ENCODE results near the gene TGIF1. TPM values are rescaled to one million over a fixed set of nuclear protein-coding genes. Genes with fewer than 3 reads are reported as not detected.
"Not testable (repeated sequence)": the region's sequence is repeated elsewhere in the genome, so short reads cannot be mapped to it uniquely, and the experiment has no call there.

The TGIF1 gene
- total RNA-seq, 2 experiments from 2014 or later: 54.6 to 55.4 TPM

DNA sequence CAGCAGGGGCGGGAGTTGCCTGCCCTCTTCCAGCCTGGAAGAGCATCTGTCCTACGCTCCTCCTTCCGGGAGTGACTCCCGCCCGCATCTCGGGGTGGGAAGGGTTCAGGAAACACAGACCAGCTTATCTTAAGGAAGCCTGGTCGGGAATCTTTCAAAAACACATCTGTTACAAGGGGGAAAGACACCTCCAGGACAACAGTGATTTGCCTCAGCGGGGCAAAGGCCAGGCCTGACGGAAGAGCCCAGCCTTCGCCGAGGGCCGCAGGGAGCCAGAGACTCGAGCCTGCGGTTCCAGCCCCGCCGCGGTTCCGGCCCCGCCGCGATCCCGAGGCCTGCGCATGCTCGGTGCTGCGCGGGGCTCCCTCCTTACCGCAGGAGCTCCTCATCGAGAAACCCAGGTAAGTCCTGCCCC, 38.1 kb upstream of the TGIF1 start:
- H3K27ac ChIP-seq (ENCODE audit: low read depth in 1 of 2, low read length in 2 of 2): no peak overlapping the region
- H3K4me1 ChIP-seq (ENCODE audit: insufficient read depth, low read length): peaks cover 12% of the 10 kb centered on the region
- Mint-ChIP-seq H3K36me3 (ENCODE audit: low read depth) (no peaks in the 10 kb centered on the region), H3K27me3 (no peaks in the 10 kb centered on the region), H3K9me3 (no peaks in the 10 kb centered on the region), H3K4me3 (no peak overlapping the region), H3K27ac (no peak overlapping the region), H3K4me1 (ENCODE audit: low read depth) (peaks cover 13% of the 10 kb centered on the region)
- ChIA-PET POLR2A (interaction anchor here (1.3 to 1.8 kb wide), 3 partner anchors 36 to 42 kb away, joined by 4 to 14 read pairs (median 4); no protein-coding TSS in a partner anchor), CTCF (no interaction called here)
- no peaks in the 10 kb centered on the region for H3K9me3 ChIP-seq (ENCODE audit: control insufficient read depth in 1 of 2, insufficient read depth in 1 of 2, low read length in 2 of 2)
- peak overlapping the region; percentile 24 for H3K4me3 ChIP-seq (ENCODE audit: low read length)
- intact Hi-C loops (cut with DNase I, micrococcal nuclease): no loop called here
- no peak for ATAC-seq (ENCODE audit: poor library complexity)
- TF ChIP-seq, protein P1, sequence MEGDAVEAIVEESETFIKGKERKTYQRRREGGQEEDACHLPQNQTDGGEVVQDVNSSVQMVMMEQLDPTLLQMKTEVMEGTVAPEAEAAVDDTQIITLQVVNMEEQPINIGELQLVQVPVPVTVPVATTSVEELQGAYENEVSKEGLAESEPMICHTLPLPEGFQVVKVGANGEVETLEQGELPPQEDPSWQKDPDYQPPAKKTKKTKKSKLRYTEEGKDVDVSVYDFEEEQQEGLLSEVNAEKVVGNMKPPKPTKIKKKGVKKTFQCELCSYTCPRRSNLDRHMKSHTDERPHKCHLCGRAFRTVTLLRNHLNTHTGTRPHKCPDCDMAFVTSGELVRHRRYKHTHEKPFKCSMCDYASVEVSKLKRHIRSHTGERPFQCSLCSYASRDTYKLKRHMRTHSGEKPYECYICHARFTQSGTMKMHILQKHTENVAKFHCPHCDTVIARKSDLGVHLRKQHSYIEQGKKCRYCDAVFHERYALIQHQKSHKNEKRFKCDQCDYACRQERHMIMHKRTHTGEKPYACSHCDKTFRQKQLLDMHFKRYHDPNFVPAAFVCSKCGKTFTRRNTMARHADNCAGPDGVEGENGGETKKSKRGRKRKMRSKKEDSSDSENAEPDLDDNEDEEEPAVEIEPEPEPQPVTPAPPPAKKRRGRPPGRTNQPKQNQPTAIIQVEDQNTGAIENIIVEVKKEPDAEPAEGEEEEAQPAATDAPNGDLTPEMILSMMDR (IDR thresholded peaks at IDR 0.05): no peak
- H3K27me3 ChIP-seq (ENCODE audit: control insufficient read depth in 1 of 2, insufficient read depth in 2 of 2, low read length in 2 of 2): no peaks in the 10 kb centered on the region
- peak in 10 of 14 experiments; percentile 2 to 57 (median 40) for DNase-seq
- no peaks in the 10 kb centered on the region for H3K36me3 ChIP-seq (ENCODE audit: insufficient read depth, low read length)

DNA sequence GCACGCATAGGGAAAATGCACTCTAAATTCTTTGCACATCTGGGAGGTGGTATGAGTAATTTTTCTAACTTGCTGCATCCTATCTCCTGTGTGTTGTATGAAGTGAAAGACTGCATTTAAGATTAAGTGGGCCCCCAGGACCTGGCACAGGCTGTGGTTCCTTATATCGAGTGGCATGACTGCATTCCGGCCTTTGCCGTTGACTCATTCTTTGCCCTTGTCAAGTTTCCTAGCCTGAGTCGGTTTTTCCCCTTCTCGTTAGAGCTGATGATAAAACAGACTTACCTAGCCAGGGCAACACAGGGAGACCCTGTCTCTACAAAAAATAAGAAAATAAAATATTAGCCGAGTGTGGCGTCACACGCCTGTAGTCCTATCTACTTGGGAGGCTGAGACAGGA, 37.4 kb upstream of the TGIF1 start:
- ATAC-seq (ENCODE audit: poor library complexity) (peak; percentile 8), DNase-seq (peak in 1 of 14 experiments; percentile 5)
- H3K9me3 ChIP-seq (ENCODE audit: control insufficient read depth in 1 of 2, insufficient read depth in 1 of 2, low read length in 2 of 2); H3K27me3 ChIP-seq (ENCODE audit: control insufficient read depth in 1 of 2, insufficient read depth in 2 of 2, low read length in 2 of 2); intact Hi-C loops (cut with DNase I, micrococcal nuclease); H3K4me3 ChIP-seq (ENCODE audit: low read length); H3K4me1 Mint-ChIP-seq (ENCODE audit: low read depth); H3K27me3 Mint-ChIP-seq; H3K36me3 ChIP-seq (ENCODE audit: insufficient read depth, low read length); H3K9me3 Mint-ChIP-seq; CTCF ChIA-PET; H3K27ac Mint-ChIP-seq; H3K36me3 Mint-ChIP-seq (ENCODE audit: low read depth); H3K27ac ChIP-seq (ENCODE audit: low read depth in 1 of 2, low read length in 2 of 2): not testable (repeated sequence)
- H3K4me1 ChIP-seq (ENCODE audit: insufficient read depth, low read length): peaks cover 12% of the 10 kb centered on the region
- peak overlapping the region; percentile 7 for H3K4me3 Mint-ChIP-seq
- POLR2A ChIA-PET: interaction anchor here (1.3 to 1.8 kb wide), 3 partner anchors 36 to 42 kb away, joined by 4 to 14 read pairs (median 4); no protein-coding TSS in a partner anchor

DNA sequence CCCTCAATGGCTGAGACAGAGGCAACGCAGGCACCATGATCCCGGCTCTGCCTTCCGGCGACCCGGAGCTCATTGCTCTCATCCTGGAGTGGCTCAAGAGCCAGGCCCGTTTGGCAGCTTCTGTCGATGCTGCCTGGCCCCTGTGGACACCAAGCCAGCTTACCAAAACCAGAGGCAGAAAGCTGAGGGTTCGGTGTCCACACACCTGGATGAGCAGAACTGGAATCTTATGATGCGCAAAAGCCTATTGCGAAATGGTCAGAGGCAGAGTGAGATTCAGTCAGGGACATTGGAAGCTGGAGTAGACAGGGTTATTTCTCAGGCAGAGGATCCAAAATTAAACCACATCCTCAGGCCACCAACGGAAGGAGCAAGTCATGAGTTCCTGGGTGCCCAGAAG, 34.9 kb upstream of the TGIF1 start:
- Mint-ChIP-seq H3K36me3 (ENCODE audit: low read depth) (no peaks in the 10 kb centered on the region), H3K4me1 (ENCODE audit: low read depth) (peaks cover 9% of the 10 kb centered on the region), H3K9me3 (no peaks in the 10 kb centered on the region), H3K27ac (no peak overlapping the region), H3K4me3 (no peak overlapping the region), H3K27me3 (no peaks in the 10 kb centered on the region)
- Histone ChIP-seq H3K4me1 (ENCODE audit: insufficient read depth, low read length) (peaks cover 12% of the 10 kb centered on the region), H3K27me3 (ENCODE audit: control insufficient read depth in 1 of 2, insufficient read depth in 2 of 2, low read length in 2 of 2) (no peaks in the 10 kb centered on the region), H3K36me3 (ENCODE audit: insufficient read depth, low read length) (no peaks in the 10 kb centered on the region), H3K27ac (ENCODE audit: low read depth in 1 of 2, low read length in 2 of 2) (no peak overlapping the region), H3K9me3 (ENCODE audit: control insufficient read depth in 1 of 2, insufficient read depth in 1 of 2, low read length in 2 of 2) (peaks cover 0 to 7% of the 10 kb centered on the region in 2 experiments), H3K4me3 (ENCODE audit: low read length) (no peak overlapping the region)
- intact Hi-C loops (cut with DNase I, micrococcal nuclease): no loop called here
- ATAC-seq (ENCODE audit: poor library complexity): no peak
- ChIA-PET POLR2A (interaction anchor here (0.8 kb wide), 1 partner anchor 33 kb away, joined by 3 read pairs; no protein-coding TSS in a partner anchor), CTCF (no interaction called here)
- TF ChIP-seq, protein P1 (IDR thresholded peaks at IDR 0.05): no peak
- no peak for DNase-seq

DNA sequence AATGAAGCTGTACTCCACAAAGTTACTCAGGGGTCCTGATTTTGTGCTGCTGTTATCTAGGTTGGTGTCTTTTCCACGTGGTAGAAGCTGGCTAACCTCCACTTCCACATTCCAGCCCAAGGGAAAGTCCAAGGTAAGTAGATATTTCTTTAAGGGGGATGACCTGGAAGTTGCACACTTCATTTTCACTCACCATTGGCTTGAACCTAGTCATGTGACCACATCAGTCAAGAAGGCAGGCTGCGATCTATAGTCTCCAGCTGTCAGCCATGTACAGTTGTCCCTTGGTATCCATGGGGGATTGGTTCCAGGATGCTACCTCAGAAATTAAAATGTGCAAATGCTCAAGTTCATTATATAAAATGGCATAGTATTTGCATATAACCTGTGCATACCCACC, 31.9 kb upstream of the TGIF1 start:
- H3K9me3 ChIP-seq (ENCODE audit: control insufficient read depth in 1 of 2, insufficient read depth in 1 of 2, low read length in 2 of 2): peaks cover 0 to 9% of the 10 kb centered on the region in 2 experiments
- Mint-ChIP-seq H3K36me3 (ENCODE audit: low read depth) (no peaks in the 10 kb centered on the region), H3K27ac (no peak overlapping the region), H3K27me3 (no peaks in the 10 kb centered on the region), H3K4me3 (no peak overlapping the region), H3K4me1 (ENCODE audit: low read depth) (no peaks in the 10 kb centered on the region), H3K9me3 (no peaks in the 10 kb centered on the region)
- H3K4me1 ChIP-seq (ENCODE audit: insufficient read depth, low read length): no peaks in the 10 kb centered on the region
- no peak overlapping the region for H3K4me3 ChIP-seq (ENCODE audit: low read length)
- ChIA-PET CTCF (interaction anchor here (0.6 kb wide), 1 partner anchor 17 kb away, joined by 3 read pairs; no protein-coding TSS in a partner anchor), POLR2A (no interaction called here)
- no peaks in the 10 kb centered on the region for H3K27me3 ChIP-seq (ENCODE audit: control insufficient read depth in 1 of 2, insufficient read depth in 2 of 2, low read length in 2 of 2)
- intact Hi-C loops (cut with DNase I, micrococcal nuclease): no loop called here
- H3K36me3 ChIP-seq (ENCODE audit: insufficient read depth, low read length): no peaks in the 10 kb centered on the region
- TF ChIP-seq, protein P1 (IDR thresholded peaks at IDR 0.05): no peak
- DNase-seq (no peak), ATAC-seq (ENCODE audit: poor library complexity) (no peak)
- no peak overlapping the region for H3K27ac ChIP-seq (ENCODE audit: low read depth in 1 of 2, low read length in 2 of 2)
